Hematopoietic multipotent progenitor cell treated with erythropoietin and hydrocortisone succinate and interleukin-3 and kit ligand, for 8 days (in vitro differentiated cells): Measurements from ENCODE around the gene NUDT4B.
"Not testable (repeated sequence)": the region's sequence is repeated elsewhere in the genome, so short reads cannot be mapped to it uniquely, and the experiment has no call there.

Experiments
- DNase-seq: peaks from one replicate; pipeline ENCODE4 v3.0.0-alpha.2; 2015

Gene NUDT4B

DNA sequence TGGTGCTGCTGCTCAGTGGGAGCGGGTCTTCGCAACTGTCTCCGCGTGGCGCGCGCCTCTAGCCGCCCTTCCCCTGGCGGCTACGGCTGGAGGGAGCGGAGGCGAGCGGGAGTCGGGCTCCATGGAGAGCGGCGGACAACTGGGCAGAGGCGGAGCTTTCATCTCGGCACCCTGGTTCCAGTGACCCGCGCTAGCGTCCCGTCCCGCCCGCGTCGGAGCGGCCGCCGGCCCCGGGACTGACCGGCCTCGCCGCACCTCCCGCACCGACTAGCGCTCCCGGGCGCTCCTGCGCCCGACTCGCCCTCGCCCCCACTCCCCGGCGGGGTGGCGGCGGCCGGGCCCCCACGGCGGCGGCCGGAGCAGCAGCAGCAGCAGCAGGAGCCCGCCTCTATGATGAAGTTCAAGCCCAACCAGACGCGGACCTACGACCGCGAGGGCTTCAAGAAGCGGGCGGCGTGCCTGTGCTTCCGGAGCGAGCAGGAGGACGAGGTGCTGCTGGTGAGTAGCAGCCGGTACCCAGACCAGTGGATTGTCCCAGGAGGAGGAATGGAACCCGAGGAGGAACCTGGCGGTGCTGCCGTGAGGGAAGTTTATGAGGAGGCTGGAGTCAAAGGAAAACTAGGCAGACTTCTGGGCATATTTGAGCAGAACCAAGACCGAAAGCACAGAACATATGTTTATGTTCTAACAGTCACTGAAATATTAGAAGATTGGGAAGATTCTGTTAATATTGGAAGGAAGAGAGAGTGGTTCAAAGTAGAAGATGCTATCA, at the start of gene NUDT4B:
Gene NUDT4B (plus strand): TSS at position 212 of the 772 bp plus-strand sequence. CDS start 179 bp downstream, at position 391.
- not testable (repeated sequence) for DNase-seq

- not testable (repeated sequence) for DNase-seq
Observed at GRCh38 chr1:148699357-148699756, 49.2 kb upstream of the NUDT4B start.

DNA sequence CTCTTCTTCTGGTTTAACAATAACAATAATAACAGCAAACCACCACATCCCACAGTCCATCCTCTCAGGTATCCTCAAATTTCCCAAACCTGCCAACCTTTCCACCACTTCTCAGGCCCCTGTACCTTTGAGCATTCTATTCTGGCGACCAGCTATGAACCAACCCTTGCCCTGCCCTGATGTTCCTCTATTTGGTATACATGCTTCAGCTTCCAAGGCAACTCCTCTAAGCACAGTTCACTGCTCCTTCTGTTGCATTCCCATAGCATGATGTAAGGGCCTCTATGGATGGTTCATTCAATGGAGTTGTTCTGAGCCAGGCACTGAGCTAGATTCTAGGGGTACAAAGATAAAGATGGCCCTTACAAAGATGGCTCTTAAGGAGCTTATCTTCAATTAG, 46.3 kb upstream of the NUDT4B start:
- DNase-seq = not testable (repeated sequence)

DNA sequence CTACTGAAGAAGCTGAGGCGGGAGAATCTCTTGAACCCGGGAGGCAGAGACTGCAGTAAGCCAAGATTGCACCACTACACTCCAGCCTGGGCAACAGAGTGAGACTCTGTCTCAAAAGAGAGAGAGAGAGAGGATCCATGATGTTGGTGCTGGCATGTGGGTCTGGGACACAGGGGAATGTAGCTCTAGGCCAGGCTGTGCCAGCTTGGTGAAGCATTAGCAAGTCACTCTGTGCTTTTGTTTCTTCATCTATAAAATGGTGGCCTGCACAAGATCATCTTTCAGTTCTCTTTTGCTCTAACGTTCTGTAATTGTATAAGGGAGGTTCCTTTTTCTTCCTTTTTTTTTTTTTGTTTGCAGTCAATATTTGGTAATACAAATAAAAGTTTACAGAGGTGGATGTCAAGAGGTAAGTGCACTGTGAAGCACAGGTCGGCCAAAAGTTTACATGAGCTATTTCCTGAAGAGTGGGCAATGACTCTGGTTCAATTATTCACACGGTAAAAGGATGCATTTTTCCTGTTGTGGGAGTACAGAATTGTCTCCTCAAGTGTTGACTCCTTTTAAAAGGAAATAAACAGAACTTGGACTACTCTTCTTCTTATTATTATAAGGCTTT, 44.5 kb upstream of the NUDT4B start:
- not testable (repeated sequence) for DNase-seq

DNA sequence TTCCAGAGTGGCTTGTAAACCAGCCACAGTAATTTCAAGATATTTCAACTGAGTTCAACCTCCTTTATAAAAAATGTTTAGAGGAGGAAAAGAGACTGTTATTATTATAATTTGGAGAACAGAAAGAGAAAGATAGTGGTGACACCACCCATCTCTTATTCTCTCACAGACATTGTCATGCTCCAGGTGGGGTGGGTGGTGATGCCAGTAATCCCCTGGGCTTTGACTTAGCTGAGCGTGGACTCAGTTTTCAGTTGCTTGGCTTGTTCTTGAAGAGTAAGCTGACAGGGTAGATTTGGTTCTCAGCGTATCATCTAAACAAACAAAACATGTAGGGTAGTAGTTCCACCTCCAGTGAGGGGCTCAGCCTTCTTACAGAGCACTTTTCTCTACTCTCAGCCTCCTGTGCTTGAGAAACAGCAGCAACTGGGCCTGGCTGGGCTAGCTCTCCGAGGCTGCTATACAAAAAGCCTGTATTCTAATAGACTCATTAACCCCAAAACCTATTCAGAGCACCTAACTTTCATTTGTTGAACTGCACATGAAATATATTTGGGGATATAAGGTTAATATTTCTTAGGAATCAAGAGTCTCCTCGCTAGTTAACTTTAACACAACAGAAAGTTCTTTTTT, 43.1 kb upstream of the NUDT4B start:
- not testable (repeated sequence) for DNase-seq

DNA sequence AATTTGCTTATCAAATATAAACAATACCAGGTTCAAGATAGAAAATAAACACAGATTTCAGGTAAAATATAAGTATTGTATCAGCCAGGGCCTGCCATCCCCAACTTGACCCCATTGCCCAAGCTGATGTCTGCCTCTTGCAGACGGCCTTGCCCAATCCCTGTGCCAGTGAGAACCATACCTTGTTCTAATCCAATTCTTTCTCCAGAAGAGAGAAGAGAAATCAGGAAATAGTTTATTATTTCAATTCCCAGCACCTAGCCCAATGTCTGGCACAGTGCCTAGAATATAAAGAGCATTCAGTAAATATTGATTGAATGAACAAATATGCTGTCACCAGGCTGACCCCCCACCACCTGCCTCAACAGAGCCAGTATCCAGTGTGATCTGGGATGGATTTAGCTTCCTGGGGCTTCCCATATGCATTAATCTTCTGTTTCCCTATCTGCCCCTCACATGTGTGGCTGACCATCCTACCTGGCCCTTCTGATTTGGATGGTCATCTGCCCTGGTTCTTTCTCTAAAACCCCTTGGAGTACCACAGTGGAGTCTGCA, 39.7 kb upstream of the NUDT4B start:
- DNase-seq = not testable (repeated sequence)

- DNase-seq = not testable (repeated sequence)
Observed at GRCh38 chr1:148710772-148711523, 37.6 kb upstream of the NUDT4B start.

GRCh38 chr1:148712353-148712752, 36.2 kb upstream of the NUDT4B start:
- DNase-seq = not testable (repeated sequence)

- DNase-seq = not testable (repeated sequence)
Observed at GRCh38 chr1:148715518-148715917, 33.1 kb upstream of the NUDT4B start.

- DNase-seq = not testable (repeated sequence)
Observed at GRCh38 chr1:148716966-148717520, 31.5 kb upstream of the NUDT4B start.

- not testable (repeated sequence) for DNase-seq
Observed at GRCh38 chr1:148720918-148721317, 27.7 kb upstream of the NUDT4B start.

GRCh38 chr1:148722758-148723157, 25.8 kb upstream of the NUDT4B start:
- not testable (repeated sequence) for DNase-seq

- not testable (repeated sequence) for DNase-seq
Observed at GRCh38 chr1:148723515-148723914, 25.1 kb upstream of the NUDT4B start.

DNA sequence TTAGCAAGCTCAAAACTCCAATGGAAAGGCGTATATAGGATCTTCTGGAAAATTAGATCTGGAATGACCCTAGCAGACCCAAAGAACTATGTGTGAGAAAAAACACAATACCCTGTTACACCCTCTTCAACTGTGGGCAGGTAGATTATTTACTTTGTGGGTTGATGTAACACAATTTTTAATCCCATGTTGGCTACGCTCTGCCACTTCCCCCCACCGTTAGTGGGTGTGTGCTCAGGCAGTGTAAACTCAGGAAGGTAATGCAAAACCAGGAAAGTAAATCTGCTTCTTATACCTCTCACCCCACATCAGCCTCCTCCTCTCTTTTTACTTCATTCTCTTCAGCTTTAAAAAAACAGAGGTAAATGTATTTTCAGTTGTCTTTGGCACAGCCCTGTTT, 23.7 kb upstream of the NUDT4B start:
- not testable (repeated sequence) for DNase-seq

DNA sequence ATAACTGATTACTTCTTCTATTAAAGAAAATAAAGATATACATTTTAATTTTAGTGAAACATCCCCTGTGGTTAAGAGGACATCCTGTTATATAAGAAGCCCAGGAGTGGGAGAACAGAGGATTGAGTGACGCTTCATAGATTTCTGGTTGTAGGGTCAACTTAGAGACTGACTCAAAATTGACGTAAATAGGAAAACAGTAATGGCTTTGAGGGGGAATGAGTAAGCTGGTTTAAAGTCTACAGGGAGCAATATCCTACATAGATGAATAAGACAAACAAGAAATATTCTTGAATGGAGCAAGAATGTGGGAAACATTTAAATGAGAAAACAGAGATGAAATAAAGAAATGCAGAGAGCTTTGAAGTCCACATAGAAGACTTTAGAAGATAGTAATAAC, 20.7 kb upstream of the NUDT4B start:
- DNase-seq = not testable (repeated sequence)

DNA sequence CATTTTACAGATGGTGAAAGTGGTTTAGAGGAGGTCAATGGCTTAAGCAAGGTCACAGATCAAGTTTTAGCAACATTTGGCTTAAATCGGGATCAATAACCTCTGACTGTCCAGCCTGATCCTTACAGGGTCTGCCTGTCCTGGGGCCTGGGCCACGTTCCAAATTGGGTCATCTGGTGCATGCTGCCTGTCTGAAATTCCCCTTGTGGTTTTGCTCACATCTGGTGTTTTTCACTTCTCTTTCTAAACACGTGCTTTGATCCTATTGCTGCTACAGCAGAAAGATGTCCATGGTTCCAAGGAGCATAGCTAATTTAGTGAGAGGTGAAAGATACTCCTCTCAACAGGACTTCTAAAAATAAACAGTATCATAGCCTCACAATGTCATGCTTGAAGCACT, 19.4 kb upstream of the NUDT4B start:
- DNase-seq = not testable (repeated sequence)

GRCh38 chr1:148729541-148729940, 19.0 kb upstream of the NUDT4B start:
- DNase-seq = not testable (repeated sequence)

- not testable (repeated sequence) for DNase-seq
Observed at GRCh38 chr1:148732277-148732676, 16.3 kb upstream of the NUDT4B start.

GRCh38 chr1:148733585-148734310, 14.8 kb upstream of the NUDT4B start:
- DNase-seq = not testable (repeated sequence)

- DNase-seq = not testable (repeated sequence)
Observed at GRCh38 chr1:148734311-148734662, 14.3 kb upstream of the NUDT4B start.

GRCh38 chr1:148735538-148735937, 13.0 kb upstream of the NUDT4B start:
- not testable (repeated sequence) for DNase-seq

- not testable (repeated sequence) for DNase-seq
Observed at GRCh38 chr1:148738667-148739066, 9.9 kb upstream of the NUDT4B start.
